Dermis blood vessel endothelial cell (primary cell): Measurements from ENCODE around the gene EDIL3. TPM values are rescaled to one million over a fixed set of nuclear protein-coding genes. Genes with fewer than 3 reads are reported as not detected.

ENCODE experiments used
- DNase-seq: peaks from one replicate; pipeline ENCODE4 v3.0.0; 2010
- total RNA-seq: library from RNA; depleted of rRNA; stranded (reverse); fragments of >200 nt; gene quantifications from 2 replicates; pipeline ENCODE4 v1.2.3, GENCODE V29; 2014

EDIL3 gene
- total RNA-seq, 1 donor from 2014 or later = 1.5 TPM

- DNase-seq = no peak
Measured at GRCh38 chr5:83891261-83891660, 493.4 kb downstream of the EDIL3 start.
